Inflammatory macrophage (primary cell): Measurements from ENCODE around the gene SINHCAF.
"Not testable (repeated sequence)": the region's sequence is repeated elsewhere in the genome, so short reads cannot be mapped to it uniquely, and the experiment has no call there.

Experiments
- DNase-seq, 2 donors: peaks; one replicate each; pipeline ENCODE4 v3.0.0-alpha.2; 2020 to 2022

Gene SINHCAF

DNA sequence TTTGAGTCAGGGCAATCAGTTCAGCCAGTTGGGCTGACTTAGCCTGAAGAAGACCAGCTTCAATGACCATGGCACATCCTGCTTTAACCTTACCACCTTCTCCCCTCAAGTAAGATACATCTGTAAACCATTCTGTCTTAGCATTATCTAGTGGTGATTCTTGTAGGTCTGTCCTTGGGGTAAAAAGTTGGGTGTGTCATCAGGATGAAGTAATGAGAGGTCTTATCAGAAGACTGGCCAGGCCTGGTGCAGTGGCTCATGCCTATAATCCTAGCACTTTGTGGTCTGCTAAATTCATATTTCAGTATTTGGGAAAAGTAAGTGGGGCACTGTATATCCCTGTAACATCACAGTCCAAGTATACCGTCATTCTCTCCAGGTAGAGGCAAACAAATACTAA is 19.1 kb downstream of the SINHCAF start:
- no peak for DNase-seq

DNA sequence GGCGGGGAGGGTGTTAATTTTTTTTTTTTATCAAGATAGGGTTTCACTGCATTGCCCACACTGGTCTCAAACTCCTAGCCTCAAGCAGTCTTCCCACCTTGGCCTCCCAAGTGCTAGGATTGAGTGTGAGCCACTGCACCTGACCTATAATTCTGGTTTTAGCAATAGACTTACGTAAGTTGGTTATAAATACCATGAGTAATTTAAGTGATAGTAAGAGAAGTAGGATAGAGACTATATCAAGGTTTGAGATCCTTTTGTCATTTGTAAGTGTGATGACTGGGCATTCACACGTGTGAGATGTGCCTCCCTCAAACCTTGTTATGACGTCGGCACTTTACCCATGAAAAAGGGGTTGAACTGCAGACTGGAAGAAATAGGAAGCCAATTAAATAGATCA is 22.5 kb downstream of the SINHCAF start:
- DNase-seq, result no peak

DNA sequence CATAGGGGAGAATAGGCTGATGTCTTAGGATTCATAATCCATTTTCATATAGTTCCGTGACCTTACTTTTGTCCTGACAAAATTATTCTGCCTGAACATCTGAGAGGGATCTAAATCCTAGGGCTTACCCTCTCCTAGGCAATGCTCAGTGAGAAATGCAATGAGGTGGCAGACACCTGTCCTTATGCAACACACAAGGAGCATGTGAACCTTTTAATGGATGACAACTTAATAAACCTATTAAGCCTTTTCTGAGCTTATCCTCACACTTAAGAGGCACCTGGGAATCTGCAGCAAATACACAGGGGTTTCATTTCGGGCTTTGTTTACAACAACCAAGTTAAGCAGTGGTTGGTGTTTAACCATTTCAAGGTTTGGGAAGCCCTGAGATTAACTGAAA is 24.6 kb downstream of the SINHCAF start:
- DNase-seq, result no peak

DNA sequence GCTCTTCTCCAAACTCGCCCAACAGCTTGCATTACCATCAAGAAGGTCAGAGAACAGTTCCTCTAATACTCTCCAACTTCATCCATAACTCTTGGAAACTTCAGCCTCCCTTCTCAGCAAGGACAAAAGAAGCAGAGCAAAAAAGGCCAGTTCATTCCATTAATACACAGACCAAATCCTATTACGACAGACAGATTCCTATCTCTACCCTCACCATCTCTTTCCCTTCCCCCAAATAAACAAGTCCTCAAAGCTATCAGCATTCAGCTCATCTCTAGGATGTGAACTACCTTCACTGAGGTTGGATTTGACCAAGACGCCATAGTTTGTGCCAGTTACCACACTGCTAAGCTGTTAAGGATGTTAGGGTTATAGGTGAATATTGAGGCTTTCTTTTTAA is 25.2 kb downstream of the SINHCAF start:
- no peak for DNase-seq

DNA sequence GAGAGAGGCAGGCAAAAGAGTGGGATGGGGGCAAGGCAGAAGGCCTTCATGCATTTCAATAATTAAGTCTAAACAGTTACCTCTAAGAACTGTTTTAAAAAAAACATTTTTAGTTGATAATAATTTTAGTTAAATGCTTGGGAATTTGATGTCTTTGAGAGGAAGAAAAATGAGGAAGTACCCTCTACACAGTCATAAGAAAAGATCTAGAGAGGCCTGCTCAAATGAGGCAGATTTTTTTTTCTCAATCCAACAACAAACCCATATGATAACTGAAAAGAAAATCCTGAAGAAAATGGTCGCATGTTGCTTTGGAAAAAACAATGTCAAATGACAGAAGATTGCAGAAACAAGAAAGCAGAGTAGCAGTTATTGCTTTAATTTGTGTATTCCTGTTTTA is 25.6 kb downstream of the SINHCAF start:
- peak; percentile 5 to 31 for DNase-seq

DNA sequence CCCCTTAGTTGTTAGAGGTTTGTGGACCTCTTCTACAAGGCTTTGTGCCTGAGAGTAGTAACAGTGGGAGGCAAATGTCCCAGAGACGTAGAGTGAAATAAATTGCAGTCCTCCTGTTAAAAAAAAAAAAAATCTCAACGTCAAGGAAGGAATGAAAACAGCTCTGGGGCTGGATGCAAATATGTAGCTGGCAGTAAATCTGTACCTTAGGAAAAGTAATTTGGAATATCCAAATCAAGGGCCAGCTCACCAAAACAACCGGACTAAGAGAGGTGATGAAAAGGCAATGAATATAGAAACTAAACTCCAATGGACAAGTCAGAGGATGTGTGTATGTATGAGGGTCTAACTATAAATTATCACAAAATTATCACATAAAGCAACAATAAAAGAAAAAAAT is 27.0 kb downstream of the SINHCAF start:
- no peak for DNase-seq

DNA sequence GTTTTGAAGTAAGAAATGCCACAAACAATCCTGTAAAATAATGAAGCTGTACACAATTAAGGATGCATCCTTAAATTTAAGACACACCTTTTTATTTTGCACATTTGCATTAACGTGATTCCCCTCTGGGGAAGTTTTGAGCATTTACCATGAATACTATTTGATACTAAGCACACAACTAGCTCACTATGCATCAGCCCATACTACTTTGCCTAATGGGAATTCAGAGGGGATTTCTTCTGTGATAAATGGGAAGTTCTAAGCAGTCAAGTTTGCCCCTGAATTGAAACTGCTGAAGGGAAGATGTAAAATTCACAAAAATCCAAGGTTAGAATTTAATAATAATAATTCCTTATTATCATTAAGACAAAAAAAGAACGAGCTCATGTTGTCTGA is 27.4 kb downstream of the SINHCAF start:
- no peak for DNase-seq

DNA sequence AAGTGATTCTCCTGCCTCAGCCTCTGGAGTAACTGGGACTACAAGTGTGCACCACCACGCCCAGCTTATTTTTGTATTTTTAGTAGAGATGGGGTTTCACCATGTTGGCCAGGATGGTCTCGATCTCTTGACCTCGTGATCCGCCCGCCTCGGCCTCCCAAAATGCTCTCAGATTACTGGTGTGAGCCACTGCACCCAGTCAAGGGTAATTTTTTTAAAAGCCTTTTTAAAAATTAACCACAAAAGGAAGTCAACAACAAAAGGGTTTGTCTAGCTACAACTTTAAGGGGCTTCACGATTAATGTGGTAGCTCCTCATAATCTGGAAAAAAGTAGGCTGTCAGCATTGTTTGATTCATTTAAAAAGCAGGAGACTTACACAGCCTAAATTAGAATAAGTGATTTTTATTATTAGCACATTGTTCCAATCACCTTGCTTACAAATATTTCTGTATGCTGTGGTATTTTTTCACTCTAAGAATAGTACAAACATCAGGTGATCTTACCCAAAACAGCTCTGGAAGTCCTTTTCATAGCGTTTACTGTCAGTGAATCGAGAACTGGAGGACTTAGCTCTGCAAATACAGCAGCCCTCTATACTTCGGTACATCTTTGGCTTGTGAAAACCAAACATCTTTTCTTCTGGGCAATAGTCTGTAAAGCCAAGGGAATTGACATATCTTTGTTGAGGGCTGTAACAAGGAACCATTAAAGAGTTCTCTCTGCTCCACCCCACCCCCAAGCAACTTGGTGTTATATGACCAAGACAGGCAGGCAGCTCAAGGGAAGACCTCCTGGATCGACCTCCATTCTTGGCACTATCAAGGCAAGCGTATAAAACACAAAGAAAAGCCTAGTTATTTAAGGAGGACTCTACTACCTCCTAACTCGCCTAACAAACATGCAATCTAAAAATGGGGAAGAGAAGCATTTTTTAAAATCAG is 28.1 kb downstream of the SINHCAF start:
- DNase-seq, result no peak

DNA sequence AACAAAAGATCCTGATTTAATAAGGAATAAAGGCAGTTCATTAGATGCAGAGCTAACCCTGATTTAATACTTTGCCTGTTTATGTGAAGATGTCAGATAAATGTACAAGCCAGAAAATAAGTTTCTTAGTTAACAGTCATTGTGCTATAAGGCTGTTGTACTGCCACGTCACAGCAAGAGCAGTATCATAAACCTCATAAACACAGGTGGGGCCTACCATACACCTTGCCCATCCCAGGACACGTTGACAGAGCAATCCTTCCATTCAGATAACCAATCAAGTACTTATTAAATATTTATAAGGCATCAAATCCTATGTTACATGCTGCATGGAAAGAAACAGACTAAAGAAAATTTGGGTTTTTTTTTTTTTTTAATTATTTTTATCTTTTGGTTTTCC is 36.5 kb downstream of the SINHCAF start:
- DNase-seq, result no peak

DNA sequence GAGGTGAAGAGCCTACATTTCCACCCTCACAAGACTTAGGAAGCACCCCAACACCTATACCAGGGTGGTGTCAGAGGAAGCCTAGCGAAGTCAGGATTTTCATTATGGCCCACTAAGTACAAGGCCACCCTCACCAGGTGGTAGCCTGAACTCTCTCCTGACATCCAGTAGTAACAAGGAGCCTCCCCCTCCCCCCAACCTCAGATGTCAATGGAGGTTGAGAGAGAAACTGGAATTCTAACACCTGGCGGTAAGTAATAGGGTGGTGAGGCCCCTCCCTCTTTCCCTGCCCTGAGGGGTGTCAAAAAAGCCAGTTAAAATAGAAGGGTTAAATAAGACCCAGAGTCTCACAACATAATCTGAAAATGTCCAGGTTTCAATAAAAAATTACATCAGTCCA is 37.6 kb downstream of the SINHCAF start:
- DNase-seq, result no peak

DNA sequence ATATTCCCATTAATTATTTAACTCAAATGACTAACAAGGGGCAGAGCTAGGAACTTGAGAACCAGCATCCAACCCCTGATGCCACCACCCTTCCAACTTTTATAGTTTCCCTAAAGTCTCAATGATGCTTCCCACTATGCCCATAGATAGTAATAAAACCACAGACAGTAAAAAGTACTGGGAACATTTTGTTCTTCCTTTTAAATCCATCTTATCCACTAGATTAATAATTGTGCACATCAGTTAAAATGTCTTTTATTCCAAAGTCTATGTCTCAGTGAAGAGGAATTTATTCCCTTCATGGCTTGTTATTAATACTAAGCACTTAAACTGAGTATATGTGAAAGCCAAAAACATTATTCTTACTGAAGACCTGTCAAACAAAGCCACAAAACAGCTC is 45.8 kb downstream of the SINHCAF start:
- no peak for DNase-seq

DNA sequence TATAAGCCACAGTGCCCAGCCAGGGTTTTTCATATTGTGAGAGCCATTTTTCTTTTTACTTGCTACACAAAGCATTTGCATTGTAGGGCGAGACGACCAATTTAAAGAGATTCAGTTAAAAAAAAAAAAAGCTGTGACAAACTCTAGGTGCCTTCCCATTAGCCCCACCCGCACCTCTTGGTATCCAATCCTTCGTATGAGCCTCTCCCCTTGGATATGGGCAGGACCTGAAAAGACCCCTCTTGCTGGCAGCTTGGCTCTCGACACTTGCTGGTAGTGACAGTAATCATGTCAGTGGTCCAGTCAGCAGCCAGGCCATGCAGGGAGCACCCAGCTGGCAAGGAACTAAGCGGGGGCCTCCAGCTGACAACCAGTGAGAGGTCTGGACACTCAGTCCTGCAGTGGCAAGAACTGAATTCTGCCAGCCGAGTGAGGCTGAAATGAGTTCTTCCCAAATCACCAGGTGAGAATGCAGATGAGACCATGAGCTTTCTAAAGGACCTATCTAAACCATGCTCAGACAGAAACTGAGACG is 46.5 kb downstream of the SINHCAF start:
- DNase-seq, result no peak

DNA sequence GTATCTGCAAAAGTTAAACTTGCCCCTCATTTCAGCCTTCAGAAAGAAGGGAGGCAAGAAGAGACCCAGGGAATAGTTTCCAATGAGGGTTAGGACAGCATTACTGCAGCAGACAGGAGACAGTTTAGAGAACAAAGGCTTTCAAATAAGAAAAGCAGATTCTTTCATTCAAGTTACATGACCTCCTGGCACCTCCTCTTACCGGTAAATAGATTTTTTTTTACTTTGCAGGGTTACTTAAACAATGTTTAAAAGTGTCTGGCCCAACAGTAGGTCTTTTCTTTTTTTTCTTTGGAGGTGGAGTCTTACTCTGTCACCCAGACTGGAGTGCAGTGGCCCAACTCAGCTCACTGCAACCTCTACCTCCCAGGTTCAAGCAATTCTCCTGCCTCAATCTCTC is 47.1 kb downstream of the SINHCAF start:
- DNase-seq, result no peak

DNA sequence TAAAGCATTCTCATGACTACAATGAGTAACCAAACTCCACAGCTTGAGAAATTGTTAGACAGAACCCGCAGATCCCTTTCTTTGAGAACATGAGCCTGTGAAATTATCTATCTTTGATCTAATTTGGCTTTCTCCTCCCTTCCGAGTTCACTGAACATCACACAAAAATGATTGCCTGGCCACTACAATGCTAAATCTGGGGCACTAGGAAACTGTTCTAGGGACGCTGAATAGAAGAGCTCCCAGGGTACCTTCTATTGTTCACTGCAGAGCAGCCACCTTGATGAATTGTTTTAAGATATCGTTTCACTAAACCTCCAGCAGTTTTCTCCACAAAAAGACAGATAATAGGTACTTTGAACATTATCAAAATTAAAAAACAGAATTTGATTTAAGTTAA is 47.5 kb downstream of the SINHCAF start:
- DNase-seq, result no peak

DNA sequence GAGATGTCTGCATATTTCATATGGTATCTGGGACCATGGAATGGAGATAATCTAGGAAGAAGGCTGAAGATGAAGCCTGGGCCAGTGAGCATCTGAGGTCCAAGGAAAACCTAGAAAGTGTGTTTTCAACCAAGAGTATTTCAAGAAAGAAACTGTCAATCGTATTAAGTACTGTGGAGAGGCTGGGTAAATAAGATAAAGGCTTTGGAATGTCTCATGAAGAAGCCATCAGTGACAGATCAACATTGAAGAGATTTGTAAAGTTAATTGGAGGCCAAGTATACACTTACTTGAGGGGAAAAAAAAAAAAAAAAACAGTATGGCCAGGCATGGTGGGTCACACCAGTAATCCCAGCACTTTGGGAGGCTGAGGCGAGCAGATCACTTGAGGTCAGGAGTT is 48.9 kb downstream of the SINHCAF start:
- DNase-seq, result no peak

DNA sequence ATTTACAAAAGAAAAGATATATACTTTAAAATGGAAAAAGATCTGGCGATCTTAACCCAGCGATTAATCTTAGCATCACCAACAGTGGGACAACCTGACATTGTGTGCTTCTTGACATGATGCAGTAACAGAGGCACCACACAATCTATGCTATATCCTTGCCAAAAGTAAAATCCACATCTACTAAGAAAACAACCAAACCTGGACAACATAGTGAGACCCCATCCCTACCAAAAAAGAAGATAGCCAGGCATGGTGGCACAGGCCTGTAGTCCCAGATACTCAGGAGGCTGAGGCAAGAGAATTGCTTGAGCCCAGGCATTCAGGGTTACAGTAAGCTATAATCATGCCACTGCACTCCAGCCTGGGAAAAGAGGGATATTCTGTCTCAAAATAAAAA is 50.5 kb downstream of the SINHCAF start:
- DNase-seq, result no peak

DNA sequence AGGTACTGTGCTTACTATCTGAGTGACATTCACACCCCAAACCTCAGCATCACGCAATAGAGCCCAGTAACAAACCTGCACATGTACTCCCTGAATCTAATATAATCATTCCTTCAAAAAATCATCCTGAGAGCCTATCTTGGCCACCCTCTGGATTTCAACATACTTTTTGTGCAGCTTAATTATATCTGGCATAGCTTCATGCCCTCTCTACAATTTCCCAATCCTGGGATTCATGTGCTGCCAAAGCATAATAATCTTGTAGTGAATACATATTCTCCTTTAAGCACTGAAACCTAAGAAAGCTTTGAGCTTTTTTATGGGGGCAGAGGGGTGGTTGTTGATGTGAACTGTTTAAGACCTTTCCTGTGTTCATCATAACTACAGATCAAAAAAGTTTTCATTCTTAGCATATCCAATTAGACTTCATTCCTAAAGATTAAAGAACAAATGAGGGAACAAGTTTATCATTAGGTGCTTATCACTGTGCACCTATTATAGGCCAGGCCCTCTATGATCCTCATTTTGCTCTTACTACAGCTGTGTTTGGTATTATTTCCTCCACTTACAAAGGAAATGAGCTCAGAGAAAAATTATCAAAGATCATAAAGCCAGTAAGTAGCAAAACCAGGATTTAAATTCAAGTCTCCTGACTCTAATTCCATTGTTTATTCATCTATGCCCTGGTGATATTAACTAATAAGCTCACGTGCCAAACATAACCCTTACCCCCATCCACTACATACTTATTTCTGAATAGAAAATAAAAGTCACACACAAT is 51.2 kb downstream of the SINHCAF start:
- no peak for DNase-seq

DNA sequence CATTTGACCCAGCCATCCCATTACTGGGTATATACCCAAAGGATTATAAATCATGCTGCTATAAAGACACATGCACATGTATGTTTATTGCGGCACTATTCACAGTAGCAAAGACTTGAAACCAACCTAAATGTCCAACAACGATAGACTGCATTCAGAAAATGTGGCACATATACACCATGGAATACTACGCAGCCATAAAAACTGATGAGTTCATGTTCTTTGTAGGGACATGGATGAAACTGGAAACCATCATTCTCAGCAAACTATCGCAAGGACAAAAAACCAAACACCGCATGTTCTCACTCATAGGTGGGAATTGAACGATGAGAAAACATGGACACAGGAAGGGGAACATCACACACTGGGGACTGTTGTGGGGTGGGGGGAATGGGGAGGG is 52.2 kb downstream of the SINHCAF start:
- DNase-seq, result not testable (repeated sequence)

DNA sequence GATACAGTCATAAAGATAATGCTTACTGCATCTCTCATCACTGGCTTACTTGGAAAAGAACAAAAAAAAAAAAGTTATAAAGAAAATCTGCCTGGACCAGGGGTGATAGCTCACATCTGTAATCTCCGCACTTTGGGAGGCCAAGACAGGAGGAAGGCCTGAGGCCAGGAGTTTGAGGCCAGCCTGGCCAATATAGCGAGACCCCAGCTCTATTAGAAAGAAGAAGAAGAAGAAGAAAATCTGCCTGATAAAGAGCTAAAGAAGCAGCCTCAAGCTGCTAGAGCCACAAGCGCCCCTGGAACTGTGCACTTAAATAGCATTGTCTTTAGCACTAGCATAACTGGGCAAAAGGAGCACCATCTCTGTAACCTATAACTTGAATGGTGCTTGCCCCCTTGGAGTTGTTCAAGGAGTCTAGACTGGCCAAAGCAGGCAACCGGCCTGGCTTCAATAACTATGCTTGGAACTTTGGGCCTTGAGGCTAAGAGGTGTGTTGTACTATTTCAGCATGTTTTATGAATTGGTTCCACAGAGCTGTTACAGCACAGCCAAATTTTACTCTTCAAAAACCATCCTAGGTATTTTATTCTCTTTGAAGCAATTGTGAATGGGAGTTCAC is 53.2 kb downstream of the SINHCAF start:
- DNase-seq, result no peak

DNA sequence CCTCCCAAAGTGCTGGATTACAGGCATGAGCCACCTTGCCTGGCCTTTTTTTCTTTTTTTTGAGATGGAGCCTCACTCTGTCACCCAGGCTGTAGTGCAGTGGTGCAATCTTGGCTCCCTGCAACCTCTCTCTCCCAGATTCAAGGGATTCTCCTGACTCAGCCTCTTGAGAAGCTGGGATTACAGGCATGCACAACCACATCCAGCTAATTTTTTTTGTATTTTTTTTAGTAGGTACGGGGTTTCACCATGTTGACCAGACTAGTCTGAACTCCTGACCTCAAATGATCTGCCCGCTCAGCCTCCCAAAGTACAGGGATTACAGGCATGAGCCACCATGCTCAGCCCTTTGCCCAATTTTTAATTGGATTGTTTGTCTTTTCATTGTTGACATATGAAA is 58.0 kb downstream of the SINHCAF start:
- no peak for DNase-seq

DNA sequence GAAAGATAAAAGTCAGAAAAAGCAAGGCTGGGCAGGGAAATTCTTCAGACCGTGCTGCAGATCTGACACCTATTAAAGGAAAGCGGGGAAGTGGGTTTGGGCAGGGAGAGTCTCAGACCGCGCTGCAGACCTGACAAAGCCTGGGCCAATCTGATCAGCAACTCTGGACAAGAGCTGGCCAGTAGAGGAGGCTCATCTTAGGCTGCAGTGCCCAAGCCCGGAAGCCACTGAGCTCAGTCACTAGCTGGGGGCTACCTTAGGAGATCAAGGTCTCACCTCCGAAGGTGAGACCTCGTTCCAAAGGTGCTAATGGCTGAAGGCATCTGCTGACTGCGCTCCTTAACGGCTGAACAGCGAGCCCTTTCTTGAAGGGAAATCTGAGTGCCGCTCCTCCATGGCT is 60.2 kb downstream of the SINHCAF start:
- DNase-seq, result no peak

DNA sequence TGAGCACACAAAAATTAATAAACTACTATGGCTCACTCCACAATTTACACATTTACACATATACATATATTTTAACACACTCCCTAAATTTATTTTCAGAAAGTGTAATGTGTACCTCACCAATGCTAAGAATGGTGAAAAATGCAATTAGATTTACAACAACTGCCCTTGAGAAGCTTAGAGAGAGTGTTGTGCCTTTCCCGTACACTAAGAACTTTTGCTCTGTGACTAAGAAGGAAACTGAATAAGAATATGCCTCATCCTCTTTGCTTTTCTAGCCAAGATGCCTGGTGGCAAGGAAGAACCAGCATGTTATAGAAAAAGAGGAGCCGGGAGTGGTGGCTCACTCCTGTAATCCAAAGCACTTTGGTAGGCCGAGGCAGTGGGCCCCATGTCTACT is 62.3 kb downstream of the SINHCAF start:
- no peak for DNase-seq

DNA sequence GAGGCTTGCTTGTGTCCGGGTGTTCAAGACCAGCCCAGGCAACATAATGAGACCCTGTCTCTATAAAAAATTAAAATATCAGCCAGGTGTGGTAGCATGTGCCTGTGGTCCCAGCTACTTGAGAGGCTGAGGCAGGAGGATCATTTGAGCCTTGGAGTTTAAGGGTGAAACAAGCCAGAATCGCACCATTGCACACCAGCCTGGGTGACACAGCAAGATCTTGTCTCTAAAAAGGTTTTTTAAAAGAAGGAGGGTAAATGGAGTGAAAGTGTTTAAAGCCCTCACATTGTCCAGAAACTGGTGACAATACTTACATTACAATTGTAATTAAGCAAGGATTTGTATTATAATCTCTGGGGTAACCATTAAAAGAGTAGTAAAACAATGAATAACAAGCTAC is 64.2 kb downstream of the SINHCAF start:
- no peak for DNase-seq
